ENCODE results near the gene GPATCH1.

The GPATCH1 gene

GRCh38 chr19:33175886-33176669 is 95.1 kb downstream of the GPATCH1 start:
- DNase-seq (ENCODE audit: low read depth), result peak; percentile 22
- peak overlapping the region; percentile 79 for H3K4me3 ChIP-seq (ENCODE audit: control insufficient read depth, low read depth, low read length)
- TF ChIP-seq, protein P1, sequence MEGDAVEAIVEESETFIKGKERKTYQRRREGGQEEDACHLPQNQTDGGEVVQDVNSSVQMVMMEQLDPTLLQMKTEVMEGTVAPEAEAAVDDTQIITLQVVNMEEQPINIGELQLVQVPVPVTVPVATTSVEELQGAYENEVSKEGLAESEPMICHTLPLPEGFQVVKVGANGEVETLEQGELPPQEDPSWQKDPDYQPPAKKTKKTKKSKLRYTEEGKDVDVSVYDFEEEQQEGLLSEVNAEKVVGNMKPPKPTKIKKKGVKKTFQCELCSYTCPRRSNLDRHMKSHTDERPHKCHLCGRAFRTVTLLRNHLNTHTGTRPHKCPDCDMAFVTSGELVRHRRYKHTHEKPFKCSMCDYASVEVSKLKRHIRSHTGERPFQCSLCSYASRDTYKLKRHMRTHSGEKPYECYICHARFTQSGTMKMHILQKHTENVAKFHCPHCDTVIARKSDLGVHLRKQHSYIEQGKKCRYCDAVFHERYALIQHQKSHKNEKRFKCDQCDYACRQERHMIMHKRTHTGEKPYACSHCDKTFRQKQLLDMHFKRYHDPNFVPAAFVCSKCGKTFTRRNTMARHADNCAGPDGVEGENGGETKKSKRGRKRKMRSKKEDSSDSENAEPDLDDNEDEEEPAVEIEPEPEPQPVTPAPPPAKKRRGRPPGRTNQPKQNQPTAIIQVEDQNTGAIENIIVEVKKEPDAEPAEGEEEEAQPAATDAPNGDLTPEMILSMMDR (conservative IDR thresholded peaks at IDR 0.05; ENCODE audit: control insufficient read depth, insufficient read depth, low read depth, low read length), result no peak

DNA sequence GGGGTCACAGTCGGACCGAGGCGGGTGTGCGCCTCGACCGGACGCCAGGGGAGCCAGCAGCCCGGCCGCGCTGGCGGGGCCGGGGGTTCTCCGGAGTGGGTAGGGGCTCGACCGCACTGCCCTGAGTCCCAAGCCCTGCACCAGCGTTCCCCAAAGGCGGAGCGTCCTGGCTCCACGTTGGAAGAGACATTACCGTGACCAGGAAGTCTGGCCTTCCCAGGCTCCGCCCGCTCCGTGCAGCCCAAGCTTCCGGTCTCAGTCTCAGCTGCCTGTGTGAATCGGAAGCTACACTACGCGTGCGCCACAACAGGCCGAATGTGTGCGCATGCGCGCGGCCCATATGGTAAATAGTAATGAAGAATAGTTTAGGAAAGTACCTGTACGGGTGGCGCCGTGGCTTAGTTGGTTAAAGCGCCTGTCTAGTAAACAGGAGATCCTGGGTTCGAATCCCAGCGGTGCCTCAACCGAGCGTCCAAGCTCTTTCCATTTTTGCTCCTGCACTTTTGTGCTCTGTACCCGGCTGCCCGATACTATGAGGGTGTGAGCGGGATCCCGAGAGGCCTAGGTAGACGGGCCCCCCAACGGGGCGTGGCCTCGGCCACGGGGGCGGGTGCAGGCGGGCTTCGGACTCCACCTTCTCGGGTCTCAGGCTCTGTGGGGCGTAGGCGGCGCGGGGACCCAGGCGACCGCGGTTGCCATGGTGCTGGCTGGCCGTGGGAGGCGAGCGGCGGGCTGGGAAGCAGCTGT is 95.9 kb downstream of the GPATCH1 start:
- TF ChIP-seq, protein P1 (conservative IDR thresholded peaks at IDR 0.05; ENCODE audit: control insufficient read depth, insufficient read depth, low read depth, low read length), result no peak
- DNase-seq (ENCODE audit: low read depth), result peak; percentile 98
- peak overlapping the region; percentile 79 for H3K4me3 ChIP-seq (ENCODE audit: control insufficient read depth, low read depth, low read length)

DNA sequence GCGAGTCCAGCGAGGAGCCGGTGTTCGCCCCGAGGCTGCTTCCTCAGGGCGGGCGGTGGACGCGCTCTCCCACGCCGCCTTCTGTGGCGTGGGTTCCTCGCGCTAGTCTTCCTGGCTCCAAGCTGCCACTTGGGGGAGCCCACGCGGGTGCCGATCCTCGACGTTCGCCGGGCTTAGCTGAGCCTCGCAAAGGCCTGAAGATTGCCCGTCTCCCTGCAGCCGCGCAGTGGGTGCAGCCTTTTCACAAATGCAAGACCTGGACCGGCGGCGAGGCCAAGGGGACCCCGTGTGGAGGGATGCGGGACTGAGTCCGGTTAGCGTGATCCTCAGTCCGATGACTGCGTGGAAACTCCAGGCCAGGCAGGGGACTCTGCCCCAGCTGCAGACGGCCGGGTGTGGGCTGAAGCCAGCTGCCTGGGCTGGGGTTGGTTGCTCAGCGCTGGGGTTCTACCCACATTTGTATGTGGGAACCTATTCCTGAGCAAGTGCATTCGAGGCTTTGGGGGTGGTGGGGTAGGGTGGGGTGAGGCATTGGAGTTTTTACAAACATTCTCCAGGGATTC is 96.5 kb downstream of the GPATCH1 start:
- TF ChIP-seq, protein P1 (conservative IDR thresholded peaks at IDR 0.05; ENCODE audit: control insufficient read depth, insufficient read depth, low read depth, low read length), result peak; percentile 14
- DNase-seq (ENCODE audit: low read depth), result no peak
- H3K4me3 ChIP-seq (ENCODE audit: control insufficient read depth, low read depth, low read length), result peak overlapping the region; percentile 52

Measured in fibroblast of mammary gland (primary cell).